Left lung (tissue), 10 donors: ENCODE measurements around the gene STAB1. TPM values are rescaled to one million over a fixed set of nuclear protein-coding genes. Genes with fewer than 3 reads are reported as not detected.

ENCODE experiments used
- ATAC-seq: fragments of 200-7000 bp; cut with Tn5 transposase; one replicate; pipeline ENCODE4 v1.9.1; 2020; ENCODE audit warnings: moderate library complexity
- DNase-seq, 4 donors: peaks; one replicate each; pipeline ENCODE4 v3.0.0-alpha.2; 2013 to 2020
- H3K27ac ChIP-seq, 2 donors: fragments of 200-600 bp; sonication (generic) in 1 of 2; one replicate each; pipeline versions ENCODE4 v1.5.0 to v1.8.0; 2020 to 2021
- H3K27me3 ChIP-seq, 2 donors: fragments of 200-600 bp; sonication (generic) in 1 of 2; one replicate each; pipeline versions ENCODE4 v1.5.0 to v1.8.0; 2020 to 2021
- H3K36me3 ChIP-seq, 2 donors: fragments of 200-600 bp; sonication (generic) in 1 of 2; one replicate each; pipeline versions ENCODE4 v1.5.0 to v1.8.0; 2020 to 2021
- H3K4me1 ChIP-seq, 2 donors: fragments of 200-600 bp; one replicate each; pipeline ENCODE4 v1.8.0; 2021
- H3K4me3 ChIP-seq, 2 donors: fragments of 200-600 bp; sonication (generic) in 1 of 2; one replicate each; pipeline versions ENCODE4 v1.5.0 to v1.8.0; 2020 to 2021; ENCODE audit warnings: mild to moderate bottlenecking in 1 of 2
- H3K9me3 ChIP-seq, 2 donors: fragments of 200-600 bp; sonication (generic) in 1 of 2; one replicate each; pipeline versions ENCODE4 v1.5.0 to v1.8.0; 2020 to 2021
- CTCF ChIP-seq, 2 donors: fragments of 200-600 bp; sonication (generic) in 1 of 2; IDR thresholded peaks; one replicate each; pipeline versions ENCODE4 v1.5.0 to v1.8.0; 2021; ENCODE audit warnings: antibody characterized with exemption in 2 of 2
- intact Hi-C, 2 donors: fragments of 100-400 bp; cut with DNase I; formaldehyde crosslinking; loops; one replicate each; pipeline versions ENCODE4 v1.11.2 to v1.14.2; 2022
- polyA plus RNA-seq, 6 donors: library from polyadenylated mRNA; unstranded; fragments of 120-200 nt; gene quantifications; one replicate each; pipeline ENCODE4 v1.2.1, GENCODE V29; 2013; ENCODE audit not compliant: insufficient read length in 6 of 6
- total RNA-seq, 2 donors: library from RNA; stranded (reverse); fragmentation: NEBNext Ultra II Directional; extraction: Animal tissue kit (Norgen Biotek cat#: 25700); gene quantifications; one replicate each; pipeline ENCODE4 v1.2.1, GENCODE V29; 2021
- donor health status: DM: no; HTN: yes; CAD: no.
- donor health status: DM: no; HTN: no; CAD: no.

The STAB1 gene
- total and polyA plus RNA-seq, 8 donors, result 46.5 to 334 (median 51.4) TPM

GRCh38 chr3:52530918-52531826 is 36.0 kb downstream of the STAB1 start:
- intact Hi-C loops, result loop anchor here in 1 of 2 donors (10.0 kb wide), 1 partner anchor 66 kb away; no protein-coding TSS in a partner anchor
- peak in 2 of 4 donors; percentile 32 to 53 for DNase-seq
- Histone ChIP-seq H3K4me1 (peaks cover 34 to 73% of the 10 kb centered on the region in 2 donors), H3K36me3 (peaks cover 0 to 21% of the 10 kb centered on the region in 2 donors), H3K4me3 (no peak overlapping the region), H3K27ac (no peak overlapping the region), H3K9me3 (no peaks in the 10 kb centered on the region), H3K27me3 (peaks cover 0 to 31% of the 10 kb centered on the region in 2 donors)
- ATAC-seq, result no peak
- no peak for TF ChIP-seq CTCF (IDR thresholded peaks at IDR 0.05)

GRCh38 chr3:52531860-52532516 is 36.9 kb downstream of the STAB1 start:
- Histone ChIP-seq H3K4me1 (peaks cover 27 to 68% of the 10 kb centered on the region in 2 donors), H3K4me3 (peak overlapping the region; percentile 62 to 69), H3K27ac (no peak overlapping the region), H3K27me3 (peaks cover 0 to 31% of the 10 kb centered on the region in 2 donors), H3K36me3 (peaks cover 0 to 19% of the 10 kb centered on the region in 2 donors), H3K9me3 (no peaks in the 10 kb centered on the region)
- DNase-seq (peak in 2 of 4 donors; percentile 34 to 75), ATAC-seq (no peak)
- intact Hi-C loops, result loop anchor here in 1 of 2 donors (10.0 kb wide), 1 partner anchor 67 kb away; no protein-coding TSS in a partner anchor
- TF ChIP-seq CTCF (IDR thresholded peaks at IDR 0.05), result no peak

GRCh38 chr3:52532517-52532837 is 37.3 kb downstream of the STAB1 start:
- no peaks in the 10 kb centered on the region for H3K9me3 ChIP-seq
- intact Hi-C loops, result loop anchor here in 1 of 2 donors (10.0 kb wide), 1 partner anchor 68 kb away; no protein-coding TSS in a partner anchor
- H3K4me1 ChIP-seq, result peaks cover 22 to 68% of the 10 kb centered on the region in 2 donors
- ATAC-seq (no peak), DNase-seq (peak in 1 of 4 donors; percentile 46)
- peaks cover 0 to 31% of the 10 kb centered on the region in 2 donors for H3K27me3 ChIP-seq
- TF ChIP-seq CTCF (IDR thresholded peaks at IDR 0.05), result no peak
- peak overlapping the region in 1 of 2 donors; percentile 53 for H3K27ac ChIP-seq
- peak overlapping the region; percentile 62 to 69 for H3K4me3 ChIP-seq
- peaks cover 0 to 14% of the 10 kb centered on the region in 2 donors for H3K36me3 ChIP-seq

DNA sequence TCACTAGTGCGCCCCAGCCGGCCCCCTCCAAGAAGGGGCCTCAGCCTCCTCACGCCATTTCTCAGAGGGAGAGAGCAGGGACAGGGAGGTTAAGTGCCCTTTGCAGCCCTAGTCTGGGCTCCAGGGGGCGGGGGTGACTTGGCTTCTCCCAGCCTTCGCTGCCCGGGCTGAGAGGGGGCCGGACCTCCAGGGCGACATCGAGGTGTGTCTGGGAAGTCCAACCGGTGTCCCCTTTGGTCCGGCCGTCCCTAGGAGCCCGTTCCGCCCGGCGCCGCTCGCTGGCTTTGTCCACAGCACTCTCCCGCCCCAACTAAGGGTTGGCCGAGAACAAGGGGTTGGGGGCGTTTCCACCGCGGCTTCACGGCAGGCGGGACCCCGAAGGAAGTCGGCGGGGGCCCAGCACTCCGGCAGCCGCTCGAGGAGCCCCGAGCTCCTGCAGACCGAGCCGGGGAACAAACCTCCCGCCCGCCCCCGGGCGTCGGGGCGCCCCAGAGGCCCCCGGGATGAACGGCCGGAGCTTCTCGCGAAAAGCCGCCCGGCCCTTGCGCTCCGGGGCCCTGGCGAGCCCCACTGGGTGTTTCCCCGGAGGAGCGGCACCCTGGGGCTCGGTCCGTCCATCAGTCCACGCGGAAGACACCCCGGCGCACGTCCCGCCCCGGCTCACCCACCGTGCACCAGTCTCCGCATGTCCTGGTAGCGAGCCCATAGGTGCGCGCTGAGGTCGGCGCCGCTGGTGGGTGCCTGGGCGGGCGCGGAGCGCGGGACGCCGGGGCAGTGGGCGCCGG is 37.9 kb downstream of the STAB1 start:
- Histone ChIP-seq H3K4me1 (peaks cover 19 to 71% of the 10 kb centered on the region in 2 donors), H3K9me3 (no peaks in the 10 kb centered on the region), H3K4me3 (peak overlapping the region; percentile 62 to 69), H3K27me3 (peaks cover 0 to 31% of the 10 kb centered on the region in 2 donors), H3K36me3 (peaks cover 0 to 8% of the 10 kb centered on the region in 2 donors), H3K27ac (peak overlapping the region; percentile 23 to 53)
- DNase-seq (peak in 2 of 4 donors; percentile 44 to 85), ATAC-seq (no peak)
- intact Hi-C loops, result loop anchor here in 1 of 2 donors (10.0 kb wide), 1 partner anchor 68 kb away; no protein-coding TSS in a partner anchor
- TF ChIP-seq CTCF (IDR thresholded peaks at IDR 0.05), result no peak
